Stimulated activated CD4-positive, alpha-beta T cell treated with anti-CD3 and anti-CD28 coated beads, Interleukin-1b, Interleukin-23, amount 100 ng/mL, for 24 hours (primary cell): ENCODE measurements around the gene FOLR2.
"Not testable (repeated sequence)": the region's sequence is repeated elsewhere in the genome, so short reads cannot be mapped to it uniquely, and the experiment has no call there.

Source experiments
- DNase-seq, 4 experiments: peaks; one replicate each; pipeline ENCODE4 v3.0.0-alpha.2; 2020; ENCODE audit warnings: low read depth in 4 of 4, low spot score in 1 of 4

The FOLR2 gene

DNA sequence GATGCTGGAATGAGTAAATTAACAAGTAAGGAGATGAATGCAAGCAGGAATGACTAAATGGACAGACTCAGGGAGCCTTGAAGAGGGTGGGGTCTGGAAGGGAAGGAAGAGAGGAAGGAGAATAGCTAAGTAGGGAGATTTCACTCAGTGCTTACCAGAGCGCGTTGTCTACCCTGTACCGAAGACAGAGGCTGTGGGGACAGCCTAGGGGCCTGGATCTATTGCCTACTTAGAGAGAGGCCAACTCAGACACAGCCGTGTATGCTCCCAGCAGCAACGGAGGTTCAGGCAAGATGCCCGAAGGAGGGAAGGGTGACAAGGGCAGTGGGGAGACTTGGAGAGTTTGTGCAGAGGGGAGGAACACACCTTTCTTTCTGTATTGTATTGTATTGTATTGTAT lies at the start of gene FOLR2:
FOLR2 (plus strand) TSS at position 157 of the 400 bp plus-strand sequence. CDS start 1,791 bp downstream, outside the sequence.
- DNase-seq, result no peak

DNA sequence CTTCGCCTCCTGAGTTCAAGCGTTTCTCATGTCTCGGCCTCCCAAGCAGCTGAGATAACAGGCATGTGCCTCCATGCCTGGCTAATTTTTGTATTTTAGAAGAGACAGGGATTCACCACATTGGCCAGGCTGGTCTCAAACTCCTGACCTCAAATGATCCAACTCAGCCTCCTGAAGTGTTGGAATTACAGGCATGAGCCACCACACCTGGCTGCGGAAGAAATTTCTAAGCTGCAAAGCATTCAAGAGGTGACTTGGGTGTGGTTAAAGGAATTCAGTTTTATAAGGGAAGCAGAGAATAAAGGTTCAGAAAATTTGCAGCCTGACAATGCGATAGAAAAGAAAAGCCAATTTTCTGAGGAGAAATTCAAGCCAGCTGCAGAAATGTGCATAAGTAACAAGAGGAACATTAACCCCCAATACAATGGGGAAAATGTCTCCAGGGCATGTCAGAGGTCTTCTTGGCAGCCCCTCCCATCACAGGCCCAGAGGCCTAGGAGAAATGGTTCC lies 47.5 kb upstream of the FOLR2 start:
- DNase-seq, result not testable (repeated sequence)

DNA sequence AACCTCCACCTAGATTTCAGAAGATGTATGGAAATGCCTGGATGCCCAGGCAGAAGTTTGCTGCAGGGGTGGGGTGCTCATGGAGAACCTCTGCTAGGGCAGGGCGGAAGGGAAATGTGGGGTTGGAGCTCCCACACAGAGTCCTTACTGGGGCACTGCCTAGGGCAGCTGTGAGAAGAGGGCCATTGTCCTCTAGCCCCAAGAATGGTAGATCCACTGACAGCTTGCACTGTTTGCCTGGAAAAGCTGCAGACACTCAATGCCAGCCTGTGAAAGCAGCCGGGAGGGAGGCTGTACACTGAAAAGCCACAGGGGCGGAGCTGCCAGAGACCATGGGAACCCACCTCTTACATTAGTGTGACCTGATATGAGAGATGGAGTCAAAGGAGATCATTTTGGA lies 46.8 kb upstream of the FOLR2 start:
- DNase-seq, result not testable (repeated sequence)

GRCh38 chr11:72172043-72172442 lies 44.6 kb upstream of the FOLR2 start:
- not testable (repeated sequence) for DNase-seq

DNA sequence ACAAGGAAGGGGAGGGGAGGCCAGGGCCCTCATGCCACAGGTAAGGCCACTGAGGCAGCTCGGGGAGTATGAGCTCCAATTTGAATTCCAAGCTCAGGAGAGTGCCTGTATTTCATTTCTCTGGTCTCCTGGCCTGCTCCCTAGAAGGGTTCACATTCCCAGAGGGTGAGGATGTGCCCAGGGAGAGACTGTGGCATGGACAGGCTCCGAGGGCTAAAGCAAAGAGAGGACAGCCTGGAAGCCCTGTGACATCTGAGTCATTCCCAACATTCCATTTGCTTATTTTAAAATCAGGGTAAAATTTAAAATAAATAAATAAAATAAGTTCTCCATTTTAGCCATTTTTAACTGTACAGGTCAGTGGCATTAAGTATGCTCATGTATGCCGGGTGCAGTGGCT lies 43.3 kb upstream of the FOLR2 start:
- DNase-seq, result no peak

- no peak for DNase-seq
Measured at GRCh38 chr11:72174302-72175070, 42.1 kb upstream of the FOLR2 start.

DNA sequence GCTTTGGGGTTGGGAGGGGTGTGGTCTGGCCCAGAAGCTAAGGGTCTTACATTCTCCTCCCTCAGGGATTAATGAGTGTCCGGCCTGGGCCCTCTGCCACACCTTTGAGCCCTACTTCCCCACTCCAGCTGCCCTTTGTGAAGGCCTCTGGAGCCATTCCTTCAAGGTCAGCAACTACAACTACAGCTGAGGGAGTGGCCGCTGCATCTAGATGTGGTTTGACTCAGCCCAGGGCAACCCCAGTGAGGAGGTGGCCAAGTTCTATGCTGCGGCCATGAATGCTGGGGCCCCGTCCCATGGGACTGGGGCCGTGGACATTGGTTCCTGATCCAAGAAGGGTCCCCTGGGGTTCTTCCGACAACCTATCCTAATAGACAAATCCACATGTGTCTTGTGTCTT lies 38.9 kb upstream of the FOLR2 start:
- no peak for DNase-seq

DNA sequence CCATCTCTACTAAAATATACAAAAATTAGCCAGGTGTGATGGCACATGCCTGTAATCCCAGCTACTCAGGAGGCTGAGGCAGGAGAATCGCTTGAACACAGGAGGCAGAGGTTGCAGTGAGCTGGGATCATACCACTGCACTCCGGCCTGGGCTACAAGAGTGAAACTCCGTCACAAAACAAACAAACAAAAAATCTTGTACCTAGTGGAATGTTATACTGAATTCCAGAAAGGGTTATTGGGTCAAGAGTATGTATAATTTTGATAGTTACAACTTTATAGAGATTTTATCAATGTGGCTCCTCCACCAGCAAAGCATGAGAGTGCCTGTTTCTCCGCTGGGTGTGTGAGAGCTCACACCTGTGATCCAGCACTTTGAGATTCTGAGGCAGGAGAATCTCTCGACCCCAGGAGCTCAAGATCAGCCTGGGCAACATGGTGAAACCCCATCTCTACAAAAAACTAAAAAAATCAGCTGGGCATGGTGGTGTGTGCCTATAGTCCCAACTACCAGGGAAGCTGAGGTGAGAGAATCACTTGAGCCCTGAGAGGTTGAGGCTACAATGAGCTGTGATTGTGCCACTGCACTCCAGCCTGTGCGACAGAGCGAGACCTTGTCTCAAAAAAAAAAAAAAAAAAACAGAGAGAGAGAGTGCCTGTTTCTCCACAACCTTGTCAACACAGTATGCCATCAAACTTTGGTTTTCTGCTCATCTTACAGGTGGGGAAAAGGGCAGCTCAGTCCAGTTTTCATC lies 37.4 kb upstream of the FOLR2 start:
- DNase-seq, result no peak

GRCh38 chr11:72179804-72180396 lies 36.7 kb upstream of the FOLR2 start:
- DNase-seq, result no peak

DNA sequence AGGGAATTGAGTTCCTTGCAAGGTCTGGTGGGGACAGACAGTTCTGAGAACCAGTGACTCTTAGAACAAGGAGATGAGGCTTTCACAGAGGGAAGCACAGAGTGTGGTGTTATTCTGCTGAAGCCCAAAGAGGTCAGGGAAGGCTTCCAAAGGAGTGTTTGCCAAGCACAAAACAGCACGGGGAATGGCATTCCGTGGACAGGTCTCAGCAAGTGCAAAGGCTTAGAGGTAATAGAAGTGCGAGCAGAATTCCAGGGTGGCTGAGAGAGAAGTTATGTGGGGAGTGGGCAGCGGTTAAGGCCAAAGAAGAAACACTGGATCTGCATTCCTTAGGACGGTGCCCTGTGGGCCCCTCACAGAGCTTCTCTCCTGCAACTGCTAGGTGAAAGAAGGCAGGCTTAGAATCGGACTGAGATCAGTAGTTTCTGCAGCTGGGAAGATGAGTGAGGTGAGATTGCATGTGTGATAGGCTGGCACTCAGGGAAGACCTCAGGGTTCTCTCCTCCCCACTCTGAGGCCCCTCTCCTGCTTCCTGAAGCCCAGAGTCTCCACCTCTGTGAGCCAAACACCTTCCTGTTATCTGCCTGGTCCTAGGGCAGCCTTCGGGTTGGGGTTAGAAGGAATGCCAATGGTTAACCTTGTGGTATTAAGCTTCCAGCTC lies 35.6 kb upstream of the FOLR2 start:
- DNase-seq, result not testable (repeated sequence)

DNA sequence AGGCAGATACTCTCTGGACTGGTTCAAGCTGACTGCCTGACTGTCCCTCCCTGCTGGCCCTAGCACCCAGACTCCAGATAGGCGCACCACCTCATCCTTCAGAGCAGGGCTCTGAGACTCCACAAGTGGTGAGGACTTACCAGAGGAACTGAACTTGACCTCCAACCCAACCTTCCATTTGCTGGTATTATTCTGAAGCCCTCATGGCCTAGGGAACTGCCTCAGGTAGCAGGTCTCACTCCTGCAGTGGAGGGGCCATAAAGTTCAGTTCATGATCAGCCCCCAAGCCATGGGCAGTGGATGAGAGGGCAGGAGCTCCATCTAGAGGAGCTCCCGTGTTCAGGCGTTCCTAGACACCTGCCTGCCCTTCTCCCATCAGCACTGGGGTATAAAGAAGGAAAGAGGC lies 35.0 kb upstream of the FOLR2 start:
- not testable (repeated sequence) for DNase-seq

- no peak for DNase-seq
Measured at GRCh38 chr11:72188267-72188666, 28.3 kb upstream of the FOLR2 start.

- no peak for DNase-seq
Measured at GRCh38 chr11:72189455-72190250, 26.9 kb upstream of the FOLR2 start.

GRCh38 chr11:72190631-72191071 lies 25.9 kb upstream of the FOLR2 start:
- no peak for DNase-seq

DNA sequence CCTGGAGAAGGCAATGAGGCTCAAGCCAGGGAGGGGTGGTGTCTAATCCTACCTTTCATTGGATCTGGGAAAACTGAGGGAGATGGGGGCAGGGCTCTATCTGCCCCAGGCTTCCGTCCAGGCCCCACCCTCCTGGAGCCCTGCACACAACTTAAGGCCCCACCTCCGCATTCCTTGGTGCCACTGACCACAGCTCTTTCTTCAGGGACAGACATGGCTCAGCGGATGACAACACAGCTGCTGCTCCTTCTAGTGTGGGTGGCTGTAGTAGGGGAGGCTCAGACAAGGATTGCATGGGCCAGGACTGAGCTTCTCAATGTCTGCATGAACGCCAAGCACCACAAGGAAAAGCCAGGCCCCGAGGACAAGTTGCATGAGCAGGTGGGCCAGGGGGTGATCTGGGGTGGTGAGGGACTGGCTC lies 24.6 kb upstream of the FOLR2 start, which contains the start of gene FOLR1:
FOLR1 (plus strand) TSS at position 180 of the 421 bp plus-strand sequence; CDS start at position 214, 34 bp downstream.
- no peak for DNase-seq

DNA sequence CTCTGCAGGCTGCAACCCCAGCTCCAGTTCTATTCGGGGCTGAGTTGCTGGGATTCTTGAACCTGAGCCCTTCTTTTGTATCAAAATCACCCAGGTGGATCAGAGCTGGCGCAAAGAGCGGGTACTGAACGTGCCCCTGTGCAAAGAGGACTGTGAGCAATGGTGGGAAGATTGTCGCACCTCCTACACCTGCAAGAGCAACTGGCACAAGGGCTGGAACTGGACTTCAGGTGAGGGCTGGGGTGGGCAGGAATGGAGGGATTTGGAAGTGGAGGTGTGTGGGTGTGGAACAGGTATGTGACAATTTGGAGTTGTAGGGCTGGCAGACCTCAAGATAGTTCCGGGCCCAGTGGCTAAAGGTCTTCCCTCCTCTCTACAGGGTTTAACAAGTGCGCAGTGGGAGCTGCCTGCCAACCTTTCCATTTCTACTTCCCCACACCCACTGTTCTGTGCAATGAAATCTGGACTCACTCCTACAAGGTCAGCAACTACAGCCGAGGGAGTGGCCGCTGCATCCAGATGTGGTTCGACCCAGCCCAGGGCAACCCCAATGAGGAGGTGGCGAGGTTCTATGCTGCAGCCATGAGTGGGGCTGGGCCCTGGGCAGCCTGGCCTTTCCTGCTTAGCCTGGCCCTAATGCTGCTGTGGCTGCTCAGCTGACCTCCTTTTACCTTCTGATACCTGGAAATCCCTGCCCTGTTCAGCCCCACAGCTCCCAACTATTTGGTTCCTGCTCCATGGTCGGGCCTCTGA lies 20.9 kb upstream of the FOLR2 start:
- DNase-seq, result no peak

- not testable (repeated sequence) for DNase-seq
Measured at GRCh38 chr11:72201445-72201844, 15.1 kb upstream of the FOLR2 start.

DNA sequence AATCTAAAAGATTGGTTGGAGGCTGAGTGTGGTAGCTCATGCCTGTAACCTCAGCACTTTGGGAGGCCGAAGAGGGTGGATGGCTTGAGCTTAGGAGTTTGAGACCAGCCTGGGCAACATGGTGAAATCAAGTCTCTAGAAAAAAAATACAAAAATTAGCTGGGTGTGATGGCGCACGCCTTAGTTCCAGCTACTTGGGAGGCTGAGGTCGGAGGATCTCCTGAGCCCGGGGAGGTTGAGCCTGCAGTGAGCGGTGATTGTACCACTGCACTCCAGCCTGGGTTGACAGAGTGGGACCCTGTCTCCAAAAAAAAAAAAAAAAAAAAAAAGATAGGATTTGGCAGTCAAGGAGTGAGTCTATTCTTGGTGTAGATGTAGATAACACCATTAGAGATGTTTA lies 14.0 kb upstream of the FOLR2 start:
- no peak for DNase-seq

DNA sequence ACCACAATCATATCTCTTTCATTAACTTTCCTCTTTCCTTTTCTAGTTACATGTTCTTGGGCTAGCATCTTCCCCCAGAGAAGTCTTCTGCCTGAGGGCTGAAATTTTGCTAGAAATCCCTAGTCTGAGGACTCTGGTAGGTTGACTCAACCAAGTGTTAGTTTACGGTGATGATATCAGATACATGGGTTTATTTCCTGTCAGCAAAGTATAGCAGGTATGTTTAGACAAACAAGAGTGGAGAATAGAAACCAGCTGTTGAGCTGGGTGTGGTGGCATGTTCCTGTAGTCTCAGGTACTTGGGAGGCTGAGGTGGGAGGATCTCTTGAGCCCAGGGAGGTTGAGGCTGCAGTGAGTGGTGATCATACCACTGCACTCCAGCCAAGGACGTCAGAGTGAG lies 13.4 kb upstream of the FOLR2 start:
- DNase-seq, result no peak

DNA sequence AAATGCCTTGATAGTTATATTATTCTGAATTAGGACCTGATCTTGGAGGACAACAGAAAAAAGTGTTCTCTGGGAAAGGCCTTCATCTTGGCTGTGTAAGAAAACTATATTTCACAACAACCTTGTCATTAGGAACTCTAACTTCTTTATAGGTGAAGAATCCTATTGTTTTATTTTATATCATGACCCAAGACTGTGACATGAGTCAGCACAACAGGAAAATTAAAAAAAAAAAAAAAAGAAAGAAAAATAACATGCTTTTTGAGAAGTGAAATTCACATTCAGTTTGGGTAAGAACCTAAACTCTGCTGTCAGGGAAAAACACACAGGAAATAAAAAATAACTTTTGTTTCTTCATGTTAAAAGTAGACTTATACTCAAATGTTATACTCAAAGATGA lies 11.7 kb upstream of the FOLR2 start:
- no peak for DNase-seq
